ENCODE data around the gene POMT2.
"Not testable (repeated sequence)": the region's sequence is repeated elsewhere in the genome, so short reads cannot be mapped to it uniquely, and the experiment has no call there.

Gene POMT2

GRCh38 chr14:77322250-77322902 is 1.7 kb upstream of the POMT2 start:
- in situ Hi-C loops (cut with MboI; ENCODE audit: low pct_unique_long_range_greater_than_20kb, low sequenced_read_pairs, unreplicated experiment), result loop anchor here (25.0 kb wide), 1 partner anchor 435 kb away; no protein-coding TSS in a partner anchor
- TF ChIP-seq CTCF (IDR thresholded peaks at IDR 0.05; ENCODE audit: extremely low read depth, insufficient read depth, missing control alignments), result no peak
- no peak for DNase-seq (ENCODE audit: low spot score)

DNA sequence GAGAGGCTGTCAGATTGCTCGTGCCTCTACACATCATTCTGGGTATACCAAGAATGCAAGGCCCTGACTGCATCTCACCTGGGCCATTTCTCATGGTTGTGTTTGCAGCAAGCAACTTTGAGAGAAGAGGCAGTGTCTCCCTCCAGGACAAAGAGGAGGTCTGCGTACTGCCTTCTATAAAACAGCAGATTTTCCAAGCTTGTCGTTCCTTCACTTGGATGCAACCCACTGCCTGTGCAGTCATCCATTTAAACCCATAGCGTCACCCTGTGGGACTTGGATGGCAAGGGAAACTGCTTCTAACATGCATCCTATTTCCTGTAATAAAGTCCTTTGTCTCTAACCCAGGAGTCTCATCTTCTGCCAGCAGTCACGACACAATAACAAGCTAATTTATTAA is 1.3 kb downstream of the POMT2 start:
- no peak for DNase-seq (ENCODE audit: low spot score)
- TF ChIP-seq CTCF (IDR thresholded peaks at IDR 0.05; ENCODE audit: extremely low read depth, insufficient read depth, missing control alignments), result no peak
- in situ Hi-C loops (cut with MboI; ENCODE audit: low pct_unique_long_range_greater_than_20kb, low sequenced_read_pairs, unreplicated experiment), result loop anchor here (25.0 kb wide), 1 partner anchor 432 kb away; no protein-coding TSS in a partner anchor

DNA sequence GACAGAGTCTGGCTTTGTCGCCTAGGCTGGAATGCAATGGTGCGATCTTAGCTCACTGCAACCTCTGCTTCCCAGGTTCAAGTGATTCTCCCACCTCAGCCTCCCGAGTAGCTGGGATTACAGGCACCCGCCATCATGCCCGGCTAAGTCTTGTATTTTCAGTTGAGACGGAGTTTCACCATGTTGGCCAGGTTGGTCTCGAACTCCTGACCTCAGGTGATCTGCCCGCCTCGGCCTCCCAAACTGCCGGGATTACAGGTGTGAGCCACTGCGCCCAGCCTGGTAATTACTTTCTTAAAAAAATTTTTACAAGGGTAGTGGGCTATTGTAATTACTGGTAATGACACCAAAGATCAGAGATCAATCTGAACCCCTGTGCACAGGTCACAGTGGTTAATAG is 1.9 kb downstream of the POMT2 start:
- DNase-seq (ENCODE audit: low spot score), result not testable (repeated sequence)
- in situ Hi-C loops (cut with MboI; ENCODE audit: low pct_unique_long_range_greater_than_20kb, low sequenced_read_pairs, unreplicated experiment), result loop anchor here (25.0 kb wide), 1 partner anchor 431 kb away; no protein-coding TSS in a partner anchor

DNA sequence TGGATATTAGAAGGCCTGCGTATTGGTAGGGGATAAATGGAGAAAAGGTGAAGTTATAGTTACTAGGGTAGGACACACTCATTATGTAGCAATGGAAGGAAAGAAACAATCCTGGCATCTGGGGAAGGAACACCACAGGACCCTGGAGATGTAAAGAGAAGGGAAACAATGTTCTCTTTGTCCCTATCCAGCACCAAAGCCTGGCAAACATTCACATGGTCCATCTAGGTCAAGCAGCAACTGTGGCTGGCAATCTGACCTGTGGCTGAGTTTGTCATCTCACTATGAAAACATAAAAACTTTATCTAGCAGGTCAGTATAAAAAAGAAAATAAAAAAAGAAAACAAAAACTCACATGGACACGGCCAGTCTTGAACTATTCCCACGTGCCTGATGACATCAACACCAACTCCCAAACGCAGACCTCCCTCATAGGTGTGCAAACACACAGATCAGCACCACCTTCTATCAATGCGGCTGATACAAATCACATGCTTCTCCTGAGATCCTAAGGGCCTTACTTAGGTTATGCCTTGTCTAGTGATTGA is 2.6 kb downstream of the POMT2 start:
- no peak for DNase-seq (ENCODE audit: low spot score)
- in situ Hi-C loops (cut with MboI; ENCODE audit: low pct_unique_long_range_greater_than_20kb, low sequenced_read_pairs, unreplicated experiment), result loop anchor here (25.0 kb wide), 1 partner anchor 431 kb away; no protein-coding TSS in a partner anchor
- TF ChIP-seq CTCF (IDR thresholded peaks at IDR 0.05; ENCODE audit: extremely low read depth, insufficient read depth, missing control alignments), result no peak

DNA sequence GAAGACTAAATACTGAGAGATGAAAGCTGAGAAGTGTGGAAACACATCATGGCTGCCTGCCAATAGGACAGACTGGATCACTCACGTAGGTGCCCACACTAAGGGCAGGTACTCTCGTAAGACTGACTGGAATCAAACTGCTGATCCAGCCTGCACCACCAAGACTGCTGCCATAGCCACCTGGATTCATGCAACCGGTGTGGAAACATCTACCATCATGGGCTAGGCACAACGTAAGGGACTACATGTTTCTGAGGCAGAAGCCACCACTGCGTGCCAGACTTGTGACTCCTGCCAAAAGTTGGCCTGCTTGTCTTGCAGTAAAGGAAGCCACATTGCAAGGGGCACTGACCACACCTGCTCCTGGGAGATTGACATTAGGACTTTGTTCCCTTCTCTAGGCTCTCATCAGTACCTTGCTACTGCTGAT is 3.8 kb downstream of the POMT2 start:
- in situ Hi-C loops (cut with MboI; ENCODE audit: low pct_unique_long_range_greater_than_20kb, low sequenced_read_pairs, unreplicated experiment), result loop anchor here (25.0 kb wide), 1 partner anchor 430 kb away; no protein-coding TSS in a partner anchor
- TF ChIP-seq CTCF (IDR thresholded peaks at IDR 0.05; ENCODE audit: extremely low read depth, insufficient read depth, missing control alignments), result no peak

DNA sequence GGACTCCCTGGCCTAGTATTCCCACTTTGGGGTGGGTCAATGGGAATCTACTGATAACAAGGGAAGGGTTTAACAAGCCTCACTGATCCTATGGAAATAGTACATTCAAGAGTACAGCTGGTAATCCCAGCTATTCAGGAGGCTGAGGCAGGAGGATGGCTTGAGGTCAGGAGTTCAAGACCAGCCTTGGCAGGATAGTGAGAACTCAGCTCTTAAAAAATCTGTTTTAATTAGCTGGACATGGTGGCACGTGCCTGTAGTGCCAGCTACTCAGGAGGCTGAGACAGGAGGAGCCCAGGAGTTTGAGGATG is 4.5 kb downstream of the POMT2 start:
- in situ Hi-C loops (cut with MboI; ENCODE audit: low pct_unique_long_range_greater_than_20kb, low sequenced_read_pairs, unreplicated experiment), result loop anchor here (25.0 kb wide), 1 partner anchor 429 kb away; no protein-coding TSS in a partner anchor
- peak; percentile 6 for TF ChIP-seq CTCF (IDR thresholded peaks at IDR 0.05; ENCODE audit: extremely low read depth, insufficient read depth, missing control alignments)

More for the DNA sequence above, 3.8 kb downstream of the POMT2 start:
- no peak for DNase-seq (ENCODE audit: low spot score)

More for the DNA sequence above, 4.5 kb downstream of the POMT2 start:
- DNase-seq (ENCODE audit: low spot score), result no peak
